HG02943 (cell line): ENCODE results near the gene RAPGEF6.
"Not testable (repeated sequence)": the region's sequence is repeated elsewhere in the genome, so short reads cannot be mapped to it uniquely, and the experiment has no call there.

Experiments used
- ATAC-seq: cut with Tn5 transposase; IDR thresholded peaks from one replicate; pipeline ENCODE4 v1.9.1; 2021; ENCODE audit warnings: mild to moderate bottlenecking, low read depth, moderate library complexity; ENCODE audit not compliant: unreplicated experiment

The RAPGEF6 gene

DNA sequence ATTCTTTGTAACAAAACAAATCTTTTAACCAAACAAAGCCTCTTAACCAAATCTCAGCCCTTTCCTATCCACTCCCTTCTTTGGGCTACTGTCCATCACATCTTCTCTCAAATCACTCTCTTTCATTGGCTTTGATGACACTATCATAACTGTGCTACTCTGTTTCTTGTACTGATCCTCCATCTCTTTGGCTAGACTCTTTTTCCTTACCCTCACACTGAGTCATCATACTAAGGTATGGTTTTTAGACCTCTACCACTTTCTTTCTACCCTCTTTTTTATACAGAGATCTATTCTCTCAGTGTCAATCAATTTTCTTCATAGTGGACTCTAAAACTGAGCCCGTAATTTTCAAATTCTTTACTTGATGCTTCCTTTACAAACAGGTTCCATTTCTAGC, 174.9 kb downstream of the RAPGEF6 start:
- no peak for ATAC-seq

- ATAC-seq = no peak
Observed at GRCh38 chr5:131459216-131459615, 175.8 kb downstream of the RAPGEF6 start.

DNA sequence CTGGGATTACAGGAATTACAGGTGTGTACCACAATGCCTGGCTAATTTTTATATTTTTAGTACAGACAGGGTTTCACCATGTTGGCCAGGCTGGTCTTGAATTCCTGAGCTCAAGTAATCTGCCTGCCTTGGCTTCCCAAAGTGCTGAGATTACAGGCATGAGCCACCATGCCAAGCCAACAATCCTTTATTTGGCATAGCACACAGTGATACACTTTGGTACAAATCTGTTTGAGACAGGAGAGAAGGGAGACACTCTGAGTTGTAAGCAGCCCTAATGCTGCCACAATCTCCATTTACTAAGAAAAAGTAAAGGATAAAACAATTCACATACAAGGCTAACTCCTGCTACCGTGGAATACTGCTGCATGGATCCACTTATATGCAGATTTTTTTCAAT, 177.8 kb downstream of the RAPGEF6 start:
- no peak for ATAC-seq

DNA sequence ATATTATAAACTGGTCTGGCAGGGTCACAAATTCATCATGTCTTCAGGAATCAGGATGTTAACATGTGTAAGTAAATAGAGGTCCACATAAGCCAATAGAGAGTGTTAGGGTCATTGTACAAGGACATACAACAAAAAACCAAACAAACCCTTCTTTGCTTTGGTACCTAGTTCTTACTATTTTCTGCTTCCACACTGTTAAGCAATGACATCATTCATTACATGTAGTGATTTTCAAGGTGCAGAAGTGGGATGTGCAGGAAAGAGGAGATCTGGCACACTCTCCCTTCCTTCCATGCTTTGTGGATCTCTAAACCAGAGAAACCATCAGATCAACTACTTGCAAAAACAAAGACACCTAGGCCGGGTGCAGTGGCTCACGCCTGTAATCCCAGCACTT, 184.1 kb downstream of the RAPGEF6 start:
- ATAC-seq = no peak

GRCh38 chr5:131441184-131441583, 193.8 kb downstream of the RAPGEF6 start:
- ATAC-seq = no peak

- no peak for ATAC-seq
Observed at GRCh38 chr5:131436081-131436480, 198.9 kb downstream of the RAPGEF6 start.

DNA sequence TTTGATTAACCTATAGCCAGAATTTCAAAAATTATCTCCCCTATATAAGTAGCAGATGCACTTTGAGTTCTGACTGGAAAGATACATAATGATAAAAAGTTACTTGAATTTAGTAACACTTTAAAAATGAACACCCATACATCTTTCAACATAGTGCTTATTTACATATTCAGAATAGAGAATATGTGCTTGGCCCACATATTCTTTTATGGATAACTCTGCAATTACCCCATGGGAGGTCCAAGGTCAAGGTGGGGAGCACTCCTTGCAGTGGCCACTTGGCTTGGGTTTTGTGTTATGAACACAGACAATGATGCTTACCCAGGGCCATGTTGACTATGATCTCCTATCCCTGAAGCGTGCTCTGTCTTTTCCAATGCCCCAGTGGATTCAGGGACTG, 201.9 kb downstream of the RAPGEF6 start:
- ATAC-seq = no peak

GRCh38 chr5:131431794-131432193, 203.2 kb downstream of the RAPGEF6 start:
- ATAC-seq = no peak

DNA sequence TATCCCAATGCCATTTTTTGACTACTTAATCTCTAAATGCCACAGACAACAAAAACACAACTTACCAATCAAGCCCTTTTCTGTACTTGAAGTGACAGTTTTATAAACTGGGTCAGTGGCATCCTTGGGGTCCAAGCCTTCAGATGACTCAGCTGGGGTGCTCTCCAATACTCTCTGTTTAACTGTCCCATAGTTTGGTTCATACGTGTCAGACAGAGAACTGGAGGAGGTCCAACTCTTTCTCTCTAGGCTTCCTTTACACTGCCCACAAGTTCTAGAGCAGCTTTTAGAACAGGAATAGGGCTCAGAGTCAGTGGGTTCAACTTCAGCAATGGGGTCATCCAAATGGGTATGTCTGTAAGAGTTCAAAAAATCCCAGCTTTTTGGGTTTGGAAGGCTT, 204.2 kb downstream of the RAPGEF6 start:
- ATAC-seq = no peak

- no peak for ATAC-seq
Observed at GRCh38 chr5:131426011-131426410, 209.0 kb downstream of the RAPGEF6 start.

- no peak for ATAC-seq
Observed at GRCh38 chr5:131423056-131423455, 212.0 kb downstream of the RAPGEF6 start.

- ATAC-seq = no peak
Observed at GRCh38 chr5:131419877-131420276, 215.2 kb downstream of the RAPGEF6 start.

GRCh38 chr5:131418846-131419245, 216.2 kb downstream of the RAPGEF6 start:
- ATAC-seq = no peak

GRCh38 chr5:131417240-131417869, 217.7 kb downstream of the RAPGEF6 start:
- peak; percentile 47 for ATAC-seq

GRCh38 chr5:131416729-131417128, 218.3 kb downstream of the RAPGEF6 start:
- peak; percentile 68 for ATAC-seq

DNA sequence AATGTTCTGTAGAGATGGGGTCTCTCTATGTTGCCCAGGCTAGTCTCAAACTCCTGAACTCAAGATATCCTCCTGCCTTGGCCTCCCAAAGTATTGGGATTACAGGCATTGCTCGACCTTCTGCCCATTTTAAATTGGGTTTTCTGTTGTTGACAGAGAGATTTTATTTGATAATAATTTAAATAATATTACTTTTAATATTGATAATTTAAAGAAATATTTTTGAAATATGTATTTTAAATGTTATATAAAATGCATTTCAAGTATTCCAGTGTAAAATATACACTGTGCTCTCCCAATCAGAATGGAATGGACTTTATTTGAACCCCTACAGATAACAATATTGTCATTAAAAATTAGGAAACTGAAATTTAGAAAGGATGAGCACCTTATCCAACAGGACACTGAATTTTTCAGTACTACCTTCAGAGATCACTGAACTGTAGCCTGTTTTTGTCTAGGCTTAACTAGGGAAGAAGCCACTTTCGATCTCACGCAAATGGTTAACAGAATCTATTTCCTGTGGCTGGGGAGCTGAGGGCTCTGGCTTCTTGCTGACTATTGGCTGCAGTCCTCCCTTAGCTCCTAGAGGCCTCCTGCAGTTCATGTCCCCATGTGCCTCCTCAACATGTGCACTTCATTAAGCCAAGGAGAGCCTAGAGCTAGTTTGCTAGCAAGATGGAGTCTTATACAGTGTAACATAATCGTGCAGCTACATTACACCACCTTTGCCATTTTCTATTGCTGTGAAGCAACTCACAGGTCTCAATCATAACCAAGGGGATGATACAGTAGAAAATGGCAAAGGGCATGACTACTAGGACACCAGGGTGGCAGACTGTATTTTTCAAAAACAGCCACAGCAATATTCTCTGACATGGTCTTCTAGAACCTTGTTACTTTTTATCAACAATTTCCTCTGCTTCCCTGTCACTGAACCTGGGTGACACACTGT, 221.1 kb downstream of the RAPGEF6 start:
- ATAC-seq = peak; percentile 74

GRCh38 chr5:131406975-131407638, 227.9 kb downstream of the RAPGEF6 start:
- no peak for ATAC-seq

- no peak for ATAC-seq
Observed at GRCh38 chr5:131406076-131406475, 229.0 kb downstream of the RAPGEF6 start.

- ATAC-seq = no peak
Observed at GRCh38 chr5:131405674-131406073, 229.4 kb downstream of the RAPGEF6 start.

DNA sequence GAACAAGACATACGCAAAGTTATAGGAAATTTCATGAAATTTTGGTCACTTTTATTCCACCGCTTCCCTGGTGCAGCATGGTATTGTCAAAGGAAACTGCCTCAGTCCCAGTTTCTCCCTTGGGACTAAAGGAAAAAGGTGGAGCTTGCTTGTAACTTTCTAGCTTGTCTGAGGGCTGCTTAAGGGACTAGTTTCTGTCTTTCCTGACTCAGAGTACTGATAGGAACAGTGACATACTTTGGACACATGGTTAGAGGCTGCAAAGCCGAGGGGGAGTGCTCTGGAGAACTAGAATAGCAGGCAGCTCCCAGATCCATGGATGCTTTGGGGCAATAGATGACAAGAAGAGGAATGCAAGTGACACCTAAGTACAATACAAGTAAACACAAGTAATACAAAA, 234.4 kb downstream of the RAPGEF6 start:
- ATAC-seq = no peak

DNA sequence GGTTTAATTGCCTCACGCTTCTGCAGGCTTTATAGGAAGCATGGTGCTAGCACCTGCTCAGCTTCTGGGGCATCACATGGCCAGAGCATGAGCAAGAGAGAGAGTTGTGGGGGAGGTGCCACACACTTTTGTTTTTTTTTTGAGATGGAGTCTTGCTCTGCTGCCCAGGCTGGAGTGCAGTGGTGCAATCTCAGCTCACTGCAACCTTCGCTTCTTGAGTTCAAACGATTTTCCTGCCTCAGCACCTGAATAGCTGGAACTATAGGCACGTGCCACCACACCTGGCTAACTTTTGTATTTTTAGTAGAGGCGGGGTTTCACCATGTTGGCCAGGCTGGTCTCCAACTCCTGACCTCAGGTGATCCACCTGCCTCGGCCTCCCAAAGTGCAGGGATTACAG, 236.0 kb downstream of the RAPGEF6 start:
- not testable (repeated sequence) for ATAC-seq
